GM12878 (cell line): ENCODE measurements around the gene MT4. TPM values are rescaled to one million over a fixed set of nuclear protein-coding genes. Genes with fewer than 3 reads are reported as not detected.

Experiments used
- ATAC-seq: fragments of 200-7000 bp; cut with Tn5 transposase; 3 replicates; pipeline ENCODE4 v1.9.1; 2020; ENCODE audit warnings: mild to moderate bottlenecking, moderate library complexity
- BruUV-seq: library from RNA; stranded (reverse); fragments of 400-500 nt; replicated peaks from 2 replicates; lab custom pipeline; 2021; lab: Mats Ljungman, UMichigan
- CTCF ChIA-PET: fragments of 300-600 bp; sonication (Branson Sonifier 250); formaldehyde crosslinking; extraction: SDS; loops from one replicate; lab custom pipeline; 2021; ENCODE audit warnings: inconsistent platforms; lab: Yijun Ruan, JAX
- POLR2A ChIA-PET: fragments of 350-600 bp; formaldehyde crosslinking; extraction: SDS; loops from one replicate; lab custom pipeline; 2021; ENCODE audit warnings: inconsistent platforms; lab: Charles Lee
- RAD21 ChIA-PET: fragments of 300-600 bp; sonication (Branson Sonifier 250); formaldehyde crosslinking; loops from one replicate; lab custom pipeline; 2023; ENCODE audit warnings: antibody characterized with exemption; ENCODE audit not compliant: unreplicated experiment; lab: Charles Lee
- SMC1A ChIA-PET: fragments of 300-600 bp; sonication (Branson Sonifier 250); formaldehyde crosslinking; loops from one replicate; lab custom pipeline; 2023; ENCODE audit not compliant: unreplicated experiment, uncharacterized antibody; lab: Charles Lee
- DNase-seq: peaks from one replicate; pipeline ENCODE4 v3.0.0-alpha.2; 2011; ENCODE audit warnings: low read depth, low spot score
- FAIRE-seq: peaks from 3 replicates; lab custom pipeline; 2011; peaks lifted over from hg19 to GRCh38; lab: Jason Lieb, UNC
- H2AFZ ChIP-seq: 2 replicates; pipeline ENCODE4 v1.6.0; 2011; ENCODE audit warnings: low read depth, low read length, control low read depth; ENCODE audit not compliant: control insufficient read depth
- H3K27ac ChIP-seq: 2 replicates; pipeline ENCODE4 v1.5.1; 2011; ENCODE audit warnings: control low read depth; ENCODE audit not compliant: control insufficient read depth, insufficient read depth
- H3K27me3 ChIP-seq, 2 experiments: replicated peaks in 1 of 2; 2 replicates each; pipeline versions ENCODE4 v1.6.0 to v1.6.1; 2011; ENCODE audit warnings: low read length in 1 of 2; ENCODE audit not compliant: control insufficient read depth in 2 of 2, insufficient read depth in 2 of 2
- H3K36me3 ChIP-seq, 2 experiments: 2 replicates each; pipeline ENCODE4 v1.5.1; 2011; ENCODE audit warnings: low read length in 1 of 2; ENCODE audit not compliant: control insufficient read depth in 2 of 2, insufficient read depth in 2 of 2
- H3K4me1 ChIP-seq: 2 replicates; pipeline ENCODE4 v1.6.1; 2011; ENCODE audit warnings: mild to moderate bottlenecking, low read length, moderate library complexity, mixed read lengths; ENCODE audit not compliant: control insufficient read depth, insufficient read depth
- H3K4me2 ChIP-seq: 2 replicates; pipeline ENCODE4 v1.6.0; 2011; ENCODE audit warnings: control low read depth; ENCODE audit not compliant: control insufficient read depth, insufficient read depth
- H3K4me3 ChIP-seq: fragments of 200-600 bp; sonication (generic); 2 replicates; pipeline ENCODE4 v1.5.1; 2016
- H3K79me2 ChIP-seq: 2 replicates; pipeline ENCODE4 v1.6.0; 2011; ENCODE audit warnings: low read length; ENCODE audit not compliant: control insufficient read depth, insufficient read depth
- H3K9ac ChIP-seq: 2 replicates; pipeline ENCODE4 v1.8.0; 2011; ENCODE audit warnings: low read length, control low read depth, mixed read lengths; ENCODE audit not compliant: control insufficient read depth, insufficient read depth
- H3K9me3 ChIP-seq: replicated peaks from 3 replicates; pipeline ENCODE4 v1.5.1; 2011; ENCODE audit warnings: mild to moderate bottlenecking, low read length; ENCODE audit not compliant: control insufficient read depth, insufficient read depth
- H4K20me1 ChIP-seq: 2 replicates; pipeline ENCODE4 v1.6.0; 2011; ENCODE audit not compliant: control insufficient read depth, insufficient read depth
- IKZF1 ChIP-seq: fragments of 450-650 bp; conservative IDR thresholded peaks from 2 replicates; pipeline ENCODE4 v1.6.1; 2017; ENCODE audit warnings: antibody characterized with exemption, mild to moderate bottlenecking
- IRF4 ChIP-seq: IDR thresholded peaks from 2 replicates; pipeline ENCODE4 v1.6.1; 2011; ENCODE audit warnings: low read depth, low read length
- IRF5 ChIP-seq: fragments of 450-650 bp; IDR thresholded peaks from 2 replicates; pipeline ENCODE4 v1.6.1; 2017; ENCODE audit warnings: borderline replicate concordance
- RUNX3 ChIP-seq: IDR thresholded peaks from 2 replicates; pipeline ENCODE4 v1.6.1; 2012; ENCODE audit warnings: low read length, inconsistent platforms
- SKIL ChIP-seq: fragments of 450-650 bp; IDR thresholded peaks from 2 replicates; pipeline ENCODE4 v1.6.1; 2017; ENCODE audit warnings: mild to moderate bottlenecking, low read depth, inconsistent platforms; ENCODE audit not compliant: poor library complexity, severe bottlenecking
- SMARCA5 ChIP-seq: fragments of 450-650 bp; IDR thresholded peaks from 2 replicates; pipeline ENCODE4 v1.6.1; 2017; ENCODE audit warnings: mild to moderate bottlenecking
- ZNF217 ChIP-seq: fragments of 450-650 bp; IDR thresholded peaks from 2 replicates; pipeline ENCODE4 v1.6.1; 2017; ENCODE audit warnings: antibody characterized with exemption, mild to moderate bottlenecking
- WGBS: methylation state at CpG from one replicate; pipeline ENCODE4 v1.1.6; 2016; ENCODE audit warnings: low lambda C conversion rate; ENCODE audit not compliant: insufficient replicate concordance, insufficient coverage; ENCODE audit errors: missing lambda C conversion rate; 5-methylcytosine and 5-hydroxymethylcytosine counted together
- in situ Hi-C: fragments of 300-500 bp; cut with MboI; formaldehyde crosslinking; loops from 9 replicates; pipeline ENCODE4 v1.14.3; 2018; ENCODE audit warnings: mixed read lengths
- intact Hi-C: fragments of 100-400 bp; cut with micrococcal nuclease; formaldehyde crosslinking; loops from one replicate; pipeline ENCODE4 v1.14.2; 2022; ENCODE audit not compliant: unreplicated experiment
- polyA plus RNA-seq, 11 experiments: library from polyadenylated mRNA; depleted of rRNA in 4 of 11; unstranded in 6 of 11; stranded (reverse) in 5 of 11; fragments of >200 nt; fragmentation: Nextera tagmentation in 4 of 11; fragmentation: Illumina TruSeq in 1 of 11; extraction: Ambion mirVana in 4 of 11; extraction: Trizol in 1 of 11; gene quantifications; 1 replicate in 1 of 11; 2 replicates in 10 of 11; pipeline versions ENCODE4 v1.2.1 to v1.2.3, GENCODE V29; 2011 to 2016; ENCODE audit warnings: inconsistent platforms in 2 of 11, missing spikeins in 2 of 11, low read depth in 1 of 11
- total RNA-seq, 4 experiments: library from RNA; depleted of rRNA in 3 of 4; stranded (reverse); fragments of >200 nt in 3 of 4; fragmentation: Illumina TruSeq in 1 of 4; extraction: Trizol in 1 of 4; gene quantifications; 2 replicates each; pipeline versions ENCODE4 v1.2.1 to v1.2.3, GENCODE V29; 2013 to 2021

The MT4 gene
- total and polyA plus RNA-seq, 10 of the 15 experiments (the other 5 are each of a cell fraction or from before 2014, with no cell fraction given) = not detected

- 0% methylated on average over 2 of the region's 2 CpGs for WGBS
- Histone ChIP-seq H3K9me3 (no peaks in the 10 kb centered on the region), H4K20me1 (no peaks in the 10 kb centered on the region), H3K4me2 (peak overlapping the region; percentile 82), H2AFZ (peak overlapping the region; percentile 60; the same call in 1 of the 2 replicates), H3K4me1 (peaks cover 29% of the 10 kb centered on the region)
- DNase-seq = no peak
- POLR2A ChIA-PET = interaction anchor here (0.6 to 1.7 kb wide), 3 partner anchors 13 to 358 kb away, joined by 3 to 4 read pairs (median 4); partner anchors contain the start of gene MT1E
- in situ Hi-C loops = no loop called here
- intact Hi-C loops = no loop called here
- TF ChIP-seq IRF4 = no peak
- TF ChIP-seq IKZF1 = 0 out of 2 replicates have a peak, but pooled peaks have one; percentile 27
- no peak for TF ChIP-seq IRF5
- TF ChIP-seq RUNX3 = peak; percentile 25
- TF ChIP-seq ZNF217 = peak; percentile 85
- TF ChIP-seq SKIL = no peak
- TF ChIP-seq SMARCA5 = peak; percentile 90
- TF ChIP-seq, all 136 proteins: peak for 4
- no peaks in the 10 kb centered on the region for H3K79me2 ChIP-seq
- H3K9ac ChIP-seq = 0 out of 2 replicates have a peak overlapping the region, but pooled peaks have one; percentile 38
- H3K4me3 ChIP-seq = 0 out of 2 replicates have a peak overlapping the region, but pooled peaks have one; percentile 70
- H3K36me3 ChIP-seq = no peaks in the 10 kb centered on the region
- H3K27me3 ChIP-seq = no peaks in the 10 kb centered on the region
- ATAC-seq (peak; percentile 5), FAIRE-seq (no peak)
- CTCF ChIA-PET = interaction anchor here (1.4 to 10.0 kb wide), 6 partner anchors 9 to 91 kb away, joined by 3 to 77 read pairs (median 6); no protein-coding TSS in a partner anchor
- peak overlapping the region; percentile 50; the same call in 1 of the 2 replicates for H3K27ac ChIP-seq
- SMC1A ChIA-PET = interaction anchor here (1.1 to 4.6 kb wide), 8 partner anchors 9 to 91 kb away, joined by 3 to 27 read pairs (median 8); no protein-coding TSS in a partner anchor
- BruUV-seq = no TSS peak
- RAD21 ChIA-PET = interaction anchor here (1.2 to 4.6 kb wide), 6 partner anchors 13 to 92 kb away, joined by 3 to 23 read pairs (median 4); partner anchors contain the start of gene MT1E
Observed at GRCh38 chr16:56610609-56611111, 45.8 kb downstream of the MT4 start.
